ENCODE measurements around the gene PTPRN2.

PTPRN2 gene

GRCh38 chr7:158362912-158363905, 224.4 kb downstream of the PTPRN2 start:
- TF ChIP-seq, protein P1, sequence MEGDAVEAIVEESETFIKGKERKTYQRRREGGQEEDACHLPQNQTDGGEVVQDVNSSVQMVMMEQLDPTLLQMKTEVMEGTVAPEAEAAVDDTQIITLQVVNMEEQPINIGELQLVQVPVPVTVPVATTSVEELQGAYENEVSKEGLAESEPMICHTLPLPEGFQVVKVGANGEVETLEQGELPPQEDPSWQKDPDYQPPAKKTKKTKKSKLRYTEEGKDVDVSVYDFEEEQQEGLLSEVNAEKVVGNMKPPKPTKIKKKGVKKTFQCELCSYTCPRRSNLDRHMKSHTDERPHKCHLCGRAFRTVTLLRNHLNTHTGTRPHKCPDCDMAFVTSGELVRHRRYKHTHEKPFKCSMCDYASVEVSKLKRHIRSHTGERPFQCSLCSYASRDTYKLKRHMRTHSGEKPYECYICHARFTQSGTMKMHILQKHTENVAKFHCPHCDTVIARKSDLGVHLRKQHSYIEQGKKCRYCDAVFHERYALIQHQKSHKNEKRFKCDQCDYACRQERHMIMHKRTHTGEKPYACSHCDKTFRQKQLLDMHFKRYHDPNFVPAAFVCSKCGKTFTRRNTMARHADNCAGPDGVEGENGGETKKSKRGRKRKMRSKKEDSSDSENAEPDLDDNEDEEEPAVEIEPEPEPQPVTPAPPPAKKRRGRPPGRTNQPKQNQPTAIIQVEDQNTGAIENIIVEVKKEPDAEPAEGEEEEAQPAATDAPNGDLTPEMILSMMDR (IDR thresholded peaks at IDR 0.05; ENCODE audit: low read depth, low read length) = no peak
- no peak overlapping the region for H3K4me3 ChIP-seq (ENCODE audit: low read depth, low read length)

- TF ChIP-seq, protein P1 (IDR thresholded peaks at IDR 0.05; ENCODE audit: low read depth, low read length) = no peak
- no peak overlapping the region for H3K4me3 ChIP-seq (ENCODE audit: low read depth, low read length)
These were observed 225.6 kb downstream of the PTPRN2 start for GRCh38 chr7:158362001-158362400.

DNA sequence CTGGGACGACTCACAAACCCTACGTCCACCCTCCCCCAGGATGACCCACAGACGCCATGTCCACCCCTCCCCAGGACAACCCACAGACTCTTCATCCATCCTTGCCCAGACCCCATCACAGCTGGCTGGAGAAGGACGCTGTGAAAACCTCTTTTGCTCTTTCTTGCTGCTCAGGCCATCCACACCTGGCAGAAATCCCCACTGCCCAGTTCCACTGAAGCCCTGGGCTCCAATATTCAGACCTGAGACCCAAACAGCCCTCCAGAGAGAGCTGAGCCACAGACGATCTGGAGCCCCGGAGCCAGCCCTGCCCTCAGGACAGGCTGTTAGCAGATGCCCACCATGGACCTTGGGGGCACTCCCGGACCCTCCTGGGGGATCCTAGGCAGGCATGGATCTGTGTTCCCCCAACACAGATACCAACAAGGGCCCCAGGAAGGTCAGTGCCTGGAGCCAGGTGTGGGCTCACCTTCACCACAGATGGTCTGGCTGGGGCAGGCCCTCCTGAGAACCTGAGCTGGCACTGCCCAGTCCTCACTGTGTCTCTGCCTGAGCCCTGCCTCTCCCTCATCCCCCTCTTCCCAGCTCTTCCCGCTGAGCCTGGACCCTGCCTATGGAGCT, 226.2 kb downstream of the PTPRN2 start:
- TF ChIP-seq, protein P1 (IDR thresholded peaks at IDR 0.05; ENCODE audit: low read depth, low read length) = no peak
- H3K4me3 ChIP-seq (ENCODE audit: low read depth, low read length) = no peak overlapping the region

- TF ChIP-seq, protein P1 (IDR thresholded peaks at IDR 0.05; ENCODE audit: low read depth, low read length) = no peak
- H3K4me3 ChIP-seq (ENCODE audit: low read depth, low read length) = no peak overlapping the region
These were observed 228.5 kb downstream of the PTPRN2 start for GRCh38 chr7:158358926-158359645.

- TF ChIP-seq, protein P1 (IDR thresholded peaks at IDR 0.05; ENCODE audit: low read depth, low read length) = no peak
- no peak overlapping the region for H3K4me3 ChIP-seq (ENCODE audit: low read depth, low read length)
These were observed 229.5 kb downstream of the PTPRN2 start for GRCh38 chr7:158357898-158358821.

GRCh38 chr7:158357106-158357897, 230.3 kb downstream of the PTPRN2 start:
- no peak overlapping the region for H3K4me3 ChIP-seq (ENCODE audit: low read depth, low read length)
- TF ChIP-seq, protein P1 (IDR thresholded peaks at IDR 0.05; ENCODE audit: low read depth, low read length) = no peak

All from WI38 (cell line).